Measurements from ENCODE around the gene MYO9B.
A peak's percentile ranks its signal among the peaks of the same experiment; 100 is the strongest.

MYO9B gene

GRCh38 chr19:17215127-17215971 is 139.8 kb downstream of the MYO9B start, which contains the start of gene USE1:
Gene USE1 (plus strand): TSS chr19:17215357. CDS start chr19:17215406, 49 bp downstream.
- Histone ChIP-seq H3K9me2 (ENCODE audit: low read depth, low read length) (no peaks in the 10 kb centered on the region), H3K27ac (ENCODE audit: low read depth, low read length, poor library complexity, severe bottlenecking) (peak within 1 kb of the TSS; percentile 84), H3K9me3 (ENCODE audit: low read length) (no peaks in the 10 kb centered on the region), H3F3A (ENCODE audit: insufficient read depth, low read length) (no peaks in the 10 kb centered on the region), H2AFZ (ENCODE audit: low read length) (no peak within 1 kb of the TSS), H3K36me3 (ENCODE audit: insufficient read depth, low read length) (peaks cover 45% of the 10 kb centered on the region), H3K9ac (ENCODE audit: low read length) (peak within 1 kb of the TSS; percentile 80), H3K27me3 (ENCODE audit: insufficient read depth, low read length) (no peaks in the 10 kb centered on the region), H3K4me1 (ENCODE audit: insufficient read depth, low read length, severe bottlenecking) (peaks cover 22% of the 10 kb centered on the region), H3K4me3 (ENCODE audit: low read depth, low read length, poor library complexity, severe bottlenecking) (peak within 1 kb of the TSS; percentile 75), H3K4me2 (ENCODE audit: low read length) (peak within 1 kb of the TSS; percentile 93), H3K79me2 (ENCODE audit: insufficient read depth, low read length) (no peaks in the 10 kb centered on the region), H4K20me1 (ENCODE audit: insufficient read depth, low read length) (no peaks in the 10 kb centered on the region)
- no peak for TF ChIP-seq EZH2 (IDR thresholded peaks at IDR 0.05; ENCODE audit: borderline replicate concordance, low read length)
- TF ChIP-seq CTCF (IDR thresholded peaks at IDR 0.05; ENCODE audit: low read length), result no peak

- H3K27me3 ChIP-seq (ENCODE audit: insufficient read depth, low read length), result no peaks in the 10 kb centered on the region
These were observed 140.6 kb downstream of the MYO9B start for GRCh38 chr19:17216058-17216670.

GRCh38 chr19:17219286-17219685 is 143.7 kb downstream of the MYO9B start:
- H3K9me2 ChIP-seq (ENCODE audit: low read depth, low read length), result no peaks in the 10 kb centered on the region
- H3K4me1 ChIP-seq (ENCODE audit: insufficient read depth, low read length, severe bottlenecking), result peaks cover 13% of the 10 kb centered on the region
- no peaks in the 10 kb centered on the region for H3F3A ChIP-seq (ENCODE audit: insufficient read depth, low read length)
- H3K27me3 ChIP-seq (ENCODE audit: insufficient read depth, low read length), result no peaks in the 10 kb centered on the region
- H3K4me3 ChIP-seq (ENCODE audit: low read depth, low read length, poor library complexity, severe bottlenecking), result no peak overlapping the region
- no peak overlapping the region for H3K4me2 ChIP-seq (ENCODE audit: low read length)
- no peaks in the 10 kb centered on the region for H3K9me3 ChIP-seq (ENCODE audit: low read length)
- H3K27ac ChIP-seq (ENCODE audit: low read depth, low read length, poor library complexity, severe bottlenecking), result no peak overlapping the region
- TF ChIP-seq CTCF (IDR thresholded peaks at IDR 0.05; ENCODE audit: low read length) (no peak), EZH2 (IDR thresholded peaks at IDR 0.05; ENCODE audit: borderline replicate concordance, low read length) (no peak)
- H4K20me1 ChIP-seq (ENCODE audit: insufficient read depth, low read length), result no peaks in the 10 kb centered on the region
- H3K36me3 ChIP-seq (ENCODE audit: insufficient read depth, low read length), result peaks cover 23% of the 10 kb centered on the region
- H3K79me2 ChIP-seq (ENCODE audit: insufficient read depth, low read length), result no peaks in the 10 kb centered on the region
- no peak overlapping the region for H2AFZ ChIP-seq (ENCODE audit: low read length)
- H3K9ac ChIP-seq (ENCODE audit: low read length), result no peak overlapping the region

More at GRCh38 chr19:17216058-17216670, 140.6 kb downstream of the MYO9B start:
- Histone ChIP-seq H3K4me1 (ENCODE audit: insufficient read depth, low read length, severe bottlenecking) (peaks cover 14% of the 10 kb centered on the region), H4K20me1 (ENCODE audit: insufficient read depth, low read length) (no peaks in the 10 kb centered on the region), H3K9me2 (ENCODE audit: low read depth, low read length) (no peaks in the 10 kb centered on the region), H3K79me2 (ENCODE audit: insufficient read depth, low read length) (no peaks in the 10 kb centered on the region), H3K4me2 (ENCODE audit: low read length) (peak overlapping the region; percentile 93), H3K4me3 (ENCODE audit: low read depth, low read length, poor library complexity, severe bottlenecking) (peak overlapping the region; percentile 75), H3K9me3 (ENCODE audit: low read length) (no peaks in the 10 kb centered on the region), H2AFZ (ENCODE audit: low read length) (no peak overlapping the region), H3K27ac (ENCODE audit: low read depth, low read length, poor library complexity, severe bottlenecking) (peak overlapping the region; percentile 84), H3K36me3 (ENCODE audit: insufficient read depth, low read length) (peaks cover 37% of the 10 kb centered on the region), H3F3A (ENCODE audit: insufficient read depth, low read length) (no peaks in the 10 kb centered on the region), H3K9ac (ENCODE audit: low read length) (no peak overlapping the region; the same call in 1 of the 2 replicates)
- TF ChIP-seq EZH2 (IDR thresholded peaks at IDR 0.05; ENCODE audit: borderline replicate concordance, low read length) (no peak), CTCF (IDR thresholded peaks at IDR 0.05; ENCODE audit: low read length) (no peak)
